GM12878 (cell line): Measurements from ENCODE around the gene MYO3B.

Experiments
- ASH2L ChIP-seq: fragments of 300-600, 200-600 bp; sonication (generic); IDR thresholded peaks from 2 replicates; pipeline ENCODE4 v1.6.1; 2017; ENCODE audit warnings: low read depth, mild to moderate bottlenecking, borderline replicate concordance
- CTCF ChIP-seq, 3 experiments: IDR thresholded peaks in 2 of 3; conservative IDR thresholded peaks in 1 of 3; 2 replicates each; pipeline ENCODE4 v1.5.1; 2011; ENCODE audit warnings: low read depth in 3 of 3, low read length in 3 of 3, mild to moderate bottlenecking in 3 of 3, control low read depth in 2 of 3, moderate library complexity in 2 of 3, inconsistent platforms in 1 of 3, mixed read lengths in 1 of 3; ENCODE audit not compliant: control insufficient read depth in 2 of 3, insufficient read depth in 1 of 3; ENCODE audit errors: extremely low read depth in 1 of 3
- EP300 ChIP-seq, 2 experiments: fragments of 150-350 bp in 1 of 2; IDR thresholded peaks; 2 replicates each; pipeline ENCODE4 v1.6.1; 2011 to 2012; ENCODE audit warnings: low read depth in 2 of 2, low read length in 2 of 2, borderline replicate concordance in 1 of 2, improper control_type of control experiment in 1 of 2, inconsistent platforms in 1 of 2; ENCODE audit not compliant: control insufficient read depth in 1 of 2
- EZH2 ChIP-seq: IDR thresholded peaks from 2 replicates; pipeline ENCODE4 v1.6.1; 2012; ENCODE audit warnings: low read depth, mild to moderate bottlenecking, control low read depth, inconsistent platforms, low read length, borderline replicate concordance; ENCODE audit not compliant: control insufficient read depth
- FOS ChIP-seq: IDR thresholded peaks from 3 replicates; pipeline ENCODE4 v1.6.1; 2011; ENCODE audit warnings: borderline replicate concordance; ENCODE audit not compliant: insufficient read length; ENCODE audit errors: extremely low read depth
- HDAC2 ChIP-seq: fragments of 200-600 bp; sonication (generic); IDR thresholded peaks from 2 replicates; pipeline ENCODE4 v1.6.1; 2017
- POLR2A ChIP-seq: IDR thresholded peaks from 2 replicates; pipeline ENCODE4 v1.6.1; 2011; ENCODE audit warnings: low read depth, mild to moderate bottlenecking, low read length
- POLR2AphosphoS5 ChIP-seq: IDR thresholded peaks from 2 replicates; pipeline ENCODE4 v1.6.1; 2011; ENCODE audit warnings: mild to moderate bottlenecking, low read length, inconsistent platforms
- REST ChIP-seq: IDR thresholded peaks from 2 replicates; pipeline ENCODE4 v1.6.1; 2012; ENCODE audit warnings: mild to moderate bottlenecking, low read depth, low read length
- SUPT20H ChIP-seq: IDR thresholded peaks from 2 replicates; pipeline ENCODE4 v1.6.1; 2011; ENCODE audit warnings: low read depth, mild to moderate bottlenecking, low read length, moderate library complexity, borderline replicate concordance; ENCODE audit not compliant: control insufficient read depth
- TARDBP ChIP-seq: IDR thresholded peaks from 2 replicates; pipeline ENCODE4 v1.6.1; 2016; ENCODE audit warnings: borderline replicate concordance

DNA sequence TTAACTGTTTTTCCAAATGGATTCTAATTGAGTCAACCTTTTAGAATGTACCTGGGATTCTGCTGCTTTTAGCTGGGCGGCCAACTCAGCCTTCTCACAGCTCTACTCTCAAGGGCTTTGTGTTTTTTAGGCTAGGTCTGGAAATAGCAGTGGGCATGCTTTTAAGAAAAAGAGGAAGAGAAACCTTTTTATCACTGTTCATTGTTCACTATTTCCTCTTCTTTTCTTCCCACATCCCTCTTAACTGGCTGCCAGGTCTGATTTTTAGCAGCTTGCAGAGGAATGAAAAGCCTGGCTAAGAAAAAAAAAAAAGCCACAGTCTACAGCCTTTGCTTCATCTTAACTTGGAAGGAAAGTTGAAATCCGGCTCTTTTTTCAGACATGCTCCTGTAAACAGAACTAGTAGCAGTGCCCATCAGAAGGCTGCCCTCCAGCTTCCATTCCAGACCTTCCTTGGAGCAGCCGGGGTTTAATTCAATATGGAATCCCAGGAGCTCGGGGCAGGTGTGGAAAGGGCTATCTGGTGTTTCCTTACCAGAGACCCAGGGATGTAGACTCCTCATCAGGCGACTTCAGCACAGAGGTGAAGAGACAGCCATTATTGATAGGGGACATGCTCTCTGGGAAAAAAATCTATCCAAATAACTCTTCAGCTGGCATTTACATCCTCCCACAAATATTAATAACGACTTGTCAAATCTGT lies 230.7 kb downstream of the MYO3B start:
- TF ChIP-seq ASH2L = no peak
- TF ChIP-seq FOS = no peak
- 0 out of 4 replicates have a peak, but pooled peaks of 1 of the 2 experiments have one; percentile 42 for TF ChIP-seq EP300 (IDR thresholded peaks at IDR 0.05; ENCODE audit: borderline replicate concordance in 1 of 2, control insufficient read depth in 1 of 2, low read depth in 2 of 2, low read length in 2 of 2)
- no peak for TF ChIP-seq HDAC2
- TF ChIP-seq CTCF (IDR thresholded peaks at IDR 0.05 in 2 of 3, conservative IDR thresholded peaks at IDR 0.05 in 1 of 3; ENCODE audit: control insufficient read depth in 2 of 3, extremely low read depth in 1 of 3, insufficient read depth in 1 of 3, low read depth in 3 of 3, low read length in 3 of 3) = no peak
- no peak for TF ChIP-seq EZH2
- TF ChIP-seq REST = no peak
- no peak for TF ChIP-seq SUPT20H
- no peak for TF ChIP-seq POLR2AphosphoS5
- TF ChIP-seq POLR2A = no peak
- TF ChIP-seq TARDBP = no peak
